Common myeloid progenitor, CD34-positive (primary cell): ENCODE data around the gene ATG2A.

Experiments
- CTCF ChIA-PET: fragments of 350-600 bp; sonication (Branson Sonifier 250); formaldehyde crosslinking; loops from one replicate; lab custom pipeline; 2021; ENCODE audit warnings: antibody characterized with exemption; lab: Charles Lee
- POLR2A ChIA-PET: fragments of 350-600 bp; sonication (Branson Sonifier 250); formaldehyde crosslinking; loops from one replicate; lab custom pipeline; 2021; ENCODE audit warnings: antibody characterized with exemption; lab: Charles Lee
- DNase-seq, 3 donors: peaks; one replicate each; pipeline versions ENCODE4 v3.0.0 to v3.0.0-alpha.2; 2013
- H3K27ac ChIP-seq, 2 experiments: 1 replicate in 1 of 2; 2 replicates in 1 of 2; pipeline ENCODE4 v1.7.0; 2013; ENCODE audit warnings: inconsistent platforms in 2 of 2, low read length in 2 of 2, mild to moderate bottlenecking in 2 of 2, low read depth in 1 of 2, moderate library complexity in 1 of 2; ENCODE audit not compliant: severe bottlenecking in 2 of 2, insufficient read depth in 1 of 2, poor library complexity in 1 of 2
- H3K27me3 ChIP-seq, 5 experiments: replicated peaks in 2 of 5; 1 replicate in 3 of 5; 2 replicates in 2 of 5; pipeline versions ENCODE4 v1.6.1 to v1.7.0; 2013; ENCODE audit warnings: low read length in 4 of 5, mild to moderate bottlenecking in 2 of 5, moderate library complexity in 2 of 5, inconsistent platforms in 1 of 5; ENCODE audit not compliant: insufficient read depth in 5 of 5, control insufficient read depth in 4 of 5
- H3K36me3 ChIP-seq, 4 experiments: 1 replicate in 2 of 4; 2 replicates in 2 of 4; pipeline versions ENCODE4 v1.6.1 to v1.7.0; 2013; ENCODE audit warnings: low read length in 3 of 4, control low read depth in 1 of 4, mild to moderate bottlenecking in 1 of 4; ENCODE audit not compliant: control insufficient read depth in 4 of 4, insufficient read depth in 4 of 4
- H3K4me1 ChIP-seq, 4 experiments: 1 replicate in 3 of 4; 2 replicates in 1 of 4; pipeline versions ENCODE4 v1.6.1 to v1.7.1; 2013; ENCODE audit warnings: low read length in 3 of 4, mild to moderate bottlenecking in 3 of 4, control low read depth in 1 of 4, inconsistent platforms in 1 of 4, moderate library complexity in 1 of 4; ENCODE audit not compliant: control insufficient read depth in 4 of 4, insufficient read depth in 4 of 4; ENCODE audit errors: control extremely low read depth in 1 of 4
- H3K4me3 ChIP-seq, 7 experiments: 1 replicate in 4 of 7; 2 replicates in 3 of 7; pipeline versions ENCODE4 v1.5.1 to v1.7.0; 2013; ENCODE audit warnings: mild to moderate bottlenecking in 7 of 7, low read length in 6 of 7, moderate library complexity in 6 of 7, inconsistent platforms in 2 of 7, low read depth in 2 of 7, control low read depth in 1 of 7; ENCODE audit not compliant: insufficient read depth in 4 of 7, control insufficient read depth in 1 of 7; ENCODE audit errors: extremely low read depth in 1 of 7
- H3K9me3 ChIP-seq, 5 experiments: 1 replicate in 4 of 5; 2 replicates in 1 of 5; pipeline versions ENCODE4 v1.6.1 to v1.7.1; 2013; ENCODE audit warnings: low read length in 4 of 5, mild to moderate bottlenecking in 2 of 5, inconsistent platforms in 1 of 5, low read depth in 1 of 5, moderate library complexity in 1 of 5; ENCODE audit not compliant: control insufficient read depth in 4 of 5, insufficient read depth in 2 of 5; ENCODE audit errors: control extremely low read depth in 1 of 5
- WGBS: methylation state at CpG from one replicate; pipeline ENCODE4 v1.1.5; 2013; ENCODE audit not compliant: insufficient coverage; 5-methylcytosine and 5-hydroxymethylcytosine counted together

Gene ATG2A

DNA sequence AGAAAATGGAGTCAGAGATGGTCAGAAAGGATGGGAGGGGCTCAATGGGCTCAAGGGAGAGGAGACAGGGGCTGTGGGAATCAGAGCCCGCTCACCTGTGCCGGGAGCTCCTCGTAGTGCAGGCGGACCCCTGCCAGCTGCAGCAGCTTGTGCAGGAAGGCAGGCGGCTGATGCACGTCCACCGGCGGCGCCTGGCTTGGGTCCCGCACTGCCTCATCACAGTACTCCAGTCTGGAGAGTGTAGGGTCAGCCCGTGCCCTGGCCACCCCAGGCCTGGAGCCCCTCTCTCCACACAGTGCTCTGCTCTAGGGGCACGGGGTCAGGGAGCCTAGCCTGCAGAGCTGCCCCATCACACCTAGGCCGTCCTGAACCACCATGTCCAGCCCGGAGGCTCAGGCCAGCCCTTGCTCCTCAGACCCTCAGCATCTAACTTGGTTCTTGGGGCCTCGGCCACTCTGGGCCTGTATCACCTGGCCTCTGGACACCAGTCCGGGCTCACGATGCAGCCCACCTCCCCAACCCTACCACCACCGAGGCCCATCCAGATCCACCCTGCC, 3.8 kb downstream of the ATG2A start:
- Histone ChIP-seq H3K36me3 (peaks cover 11 to 59% (median 41%) of the 10 kb centered on the region in 4 experiments), H3K4me1 (peaks cover 6 to 26% (median 21%) of the 10 kb centered on the region in 4 experiments), H3K27me3 (no peaks in the 10 kb centered on the region), H3K4me3 (no peak overlapping the region), H3K9me3 (no peaks in the 10 kb centered on the region), H3K27ac (no peak overlapping the region)
- POLR2A ChIA-PET: interaction anchor here (1.2 kb wide), 1 partner anchor 168 kb away, joined by 3 read pairs; no protein-coding TSS in a partner anchor
- no peak for DNase-seq
- CTCF ChIA-PET: interaction anchor here (0.6 to 2.0 kb wide), 4 partner anchors 12 to 83 kb away, joined by 3 to 7 read pairs (median 4); partner anchors contain the start of gene BATF2
- WGBS: 96% methylated on average over 15 of the region's 18 CpGs

DNA sequence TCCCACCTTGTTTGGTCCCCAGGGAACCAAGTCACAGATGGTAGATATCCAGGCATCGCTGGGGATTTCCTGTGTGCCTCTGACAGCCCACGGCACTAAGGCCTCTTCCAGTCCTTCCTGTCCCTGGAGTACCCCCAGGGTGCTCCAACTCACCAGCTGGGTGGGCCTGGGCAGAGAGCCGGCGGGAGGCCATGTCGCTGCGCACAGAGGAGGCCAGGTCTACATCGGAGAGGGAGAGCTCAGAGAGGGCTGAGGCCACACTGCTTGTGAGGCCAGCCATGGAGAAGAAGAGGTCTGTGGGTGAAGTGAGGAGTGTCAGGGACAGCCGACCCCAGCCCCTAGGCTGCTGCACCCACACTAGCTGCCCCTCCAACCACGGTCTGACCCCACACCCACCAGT, 5.3 kb downstream of the ATG2A start:
- ChIA-PET CTCF (interaction anchor here (1.1 to 2.0 kb wide), 4 partner anchors 13 to 85 kb away, joined by 3 to 9 read pairs (median 6); partner anchors contain the start of gene BATF2), POLR2A (no interaction called here)
- WGBS: 93% methylated on average over 7 of the region's 9 CpGs
- no peak for DNase-seq
- H3K9me3 ChIP-seq: no peaks in the 10 kb centered on the region
- H3K36me3 ChIP-seq: peaks cover 11 to 72% (median 51%) of the 10 kb centered on the region in 4 experiments
- H3K4me1 ChIP-seq: peaks cover 0 to 15% (median 11%) of the 10 kb centered on the region in 4 experiments
- no peaks in the 10 kb centered on the region for H3K27me3 ChIP-seq
- H3K27ac ChIP-seq: no peak overlapping the region
- H3K4me3 ChIP-seq: no peak overlapping the region

DNA sequence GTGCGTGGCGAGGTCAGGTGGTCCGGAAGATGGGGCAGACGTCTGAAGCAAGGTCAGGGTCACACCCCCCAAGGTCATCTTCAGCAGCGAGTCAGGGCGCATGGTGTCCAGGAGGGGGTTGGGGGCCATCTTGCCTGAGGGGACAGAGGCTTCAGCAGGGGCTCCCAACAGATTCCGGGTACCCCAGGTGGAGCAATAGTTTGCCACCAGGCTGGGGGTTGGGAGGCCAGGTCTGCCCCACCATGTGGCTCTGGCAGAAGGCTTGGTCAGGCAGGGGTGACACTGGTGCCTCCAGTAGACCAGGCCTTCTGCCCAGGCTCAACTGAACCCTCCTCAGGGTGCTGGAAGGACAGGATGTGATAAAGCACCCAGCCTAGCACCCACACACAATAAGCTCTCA, 5.9 kb downstream of the ATG2A start:
- DNase-seq: no peak
- ChIA-PET CTCF (interaction anchor here (1.1 to 2.0 kb wide), 3 partner anchors 13 to 63 kb away, joined by 3 to 9 read pairs (median 7); no protein-coding TSS in a partner anchor), POLR2A (no interaction called here)
- H3K4me3 ChIP-seq: no peak overlapping the region
- H3K9me3 ChIP-seq: no peaks in the 10 kb centered on the region
- H3K27me3 ChIP-seq: no peaks in the 10 kb centered on the region
- H3K36me3 ChIP-seq: peaks cover 11 to 78% (median 54%) of the 10 kb centered on the region in 4 experiments
- H3K4me1 ChIP-seq: peaks cover 0 to 10% (median 7%) of the 10 kb centered on the region in 4 experiments
- WGBS: 99% methylated on average over 6 of the region's 7 CpGs
- no peak overlapping the region for H3K27ac ChIP-seq

DNA sequence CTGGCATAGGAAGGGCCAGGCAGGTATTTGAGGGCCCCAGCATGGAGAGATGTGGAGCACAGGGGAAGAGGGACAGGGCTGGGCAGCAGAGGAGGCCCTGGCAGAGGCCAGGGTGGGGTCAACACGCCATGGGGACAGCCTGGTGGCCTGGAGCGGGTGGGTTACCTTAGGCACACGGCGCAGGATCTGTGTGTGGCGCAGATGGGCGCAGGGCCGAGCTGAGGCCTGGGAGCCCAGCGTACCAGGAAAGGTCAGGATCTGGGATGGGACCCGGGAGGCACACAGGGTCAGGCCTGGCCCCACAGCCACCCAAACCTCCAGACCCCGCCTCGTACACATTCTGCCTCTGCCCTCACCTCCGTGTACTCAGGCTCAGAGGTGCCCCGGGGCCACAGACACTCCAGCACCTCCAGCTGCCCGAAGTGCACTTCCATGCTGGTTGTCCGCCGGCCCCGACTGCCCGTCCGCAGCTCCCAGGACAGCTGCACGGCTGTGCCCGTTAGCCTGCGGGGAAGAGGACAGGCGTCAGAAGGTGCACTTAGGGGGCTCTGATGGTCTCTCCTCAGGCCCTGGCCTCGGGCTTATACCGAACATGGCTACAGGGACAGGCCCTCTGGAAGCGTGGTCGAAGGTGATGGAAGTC, 6.4 kb downstream of the ATG2A start:
- 95% methylated on average over 24 of the region's 27 CpGs for WGBS
- Histone ChIP-seq H3K27ac (no peak overlapping the region), H3K4me1 (peaks cover 0 to 4% (median 1%) of the 10 kb centered on the region in 4 experiments), H3K4me3 (no peak overlapping the region), H3K9me3 (no peaks in the 10 kb centered on the region), H3K27me3 (no peaks in the 10 kb centered on the region), H3K36me3 (peaks cover 11 to 83% (median 57%) of the 10 kb centered on the region in 4 experiments)
- DNase-seq: no peak
- ChIA-PET POLR2A (no interaction called here), CTCF (interaction anchor here (1.1 kb wide), 1 partner anchor 12 kb away, joined by 3 read pairs; no protein-coding TSS in a partner anchor)

DNA sequence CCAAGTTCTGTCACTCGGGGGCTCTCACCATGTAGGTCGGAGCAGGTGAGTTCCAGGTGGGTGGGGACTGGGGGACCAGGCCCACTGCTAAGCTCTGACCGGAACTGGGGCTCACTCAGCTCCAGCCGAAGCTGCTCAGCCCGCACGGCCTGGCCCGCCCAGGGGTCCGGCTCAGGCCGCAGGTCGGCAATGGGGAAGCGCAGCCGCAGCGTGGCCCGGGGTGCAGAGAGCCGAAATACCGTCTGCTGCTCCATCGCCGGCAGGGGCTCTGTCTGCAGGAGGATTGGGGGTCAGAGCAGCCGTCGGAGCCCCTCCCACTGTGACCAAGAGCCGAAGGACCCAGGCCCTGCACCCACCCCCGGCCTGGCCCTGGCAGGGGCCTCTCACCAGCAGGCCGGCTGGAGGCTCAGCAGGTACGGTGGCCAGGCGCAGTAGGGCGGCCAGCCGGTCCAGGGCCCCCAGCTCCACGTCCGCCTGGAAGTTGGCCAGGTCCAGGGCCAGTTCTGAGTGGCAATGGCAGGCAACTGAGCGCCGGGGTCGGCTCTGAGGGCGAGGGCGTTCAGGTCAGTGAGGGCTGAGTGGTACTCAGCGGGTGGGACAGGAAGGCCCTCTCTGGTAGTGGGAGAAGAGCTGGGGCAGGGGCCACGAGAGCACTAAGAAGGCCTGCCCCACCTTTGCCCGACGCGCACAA, 7.2 kb downstream of the ATG2A start:
- no peak for DNase-seq
- ChIA-PET POLR2A (no interaction called here), CTCF (interaction anchor here (1.0 kb wide), 1 partner anchor 10 kb away, joined by 3 read pairs; no protein-coding TSS in a partner anchor)
- no peaks in the 10 kb centered on the region for H3K27me3 ChIP-seq
- H3K4me1 ChIP-seq: no peaks in the 10 kb centered on the region
- H3K36me3 ChIP-seq: peaks cover 11 to 88% (median 62%) of the 10 kb centered on the region in 4 experiments
- H3K9me3 ChIP-seq: no peaks in the 10 kb centered on the region
- no peak overlapping the region for H3K4me3 ChIP-seq
- H3K27ac ChIP-seq: no peak overlapping the region
- WGBS: 96% methylated on average over 38 of the region's 39 CpGs

DNA sequence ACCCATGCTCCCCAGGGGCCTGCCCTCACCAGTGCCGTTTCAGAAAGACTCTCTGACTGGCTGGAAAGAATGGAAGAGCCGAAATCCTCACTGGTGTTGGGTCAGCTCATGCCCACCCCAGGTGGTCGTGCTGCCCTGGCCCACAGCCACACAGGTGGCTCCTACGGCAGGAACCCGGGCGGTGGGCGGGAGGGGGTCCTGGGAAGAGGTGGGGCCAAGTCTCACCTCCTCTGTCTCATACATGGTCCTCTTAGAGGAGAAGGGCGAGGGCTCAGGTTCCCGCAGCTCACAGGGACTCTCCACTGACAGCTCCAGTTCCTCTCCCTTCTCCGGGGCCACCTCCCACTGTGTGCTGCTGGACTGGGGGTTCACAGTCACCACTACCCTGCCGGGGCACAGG, 8.2 kb downstream of the ATG2A start:
- no peak overlapping the region for H3K4me3 ChIP-seq
- ChIA-PET POLR2A (no interaction called here), CTCF (interaction anchor here (0.8 to 1.0 kb wide), 2 partner anchors 9 to 120 kb away, joined by 3 read pairs; no protein-coding TSS in a partner anchor)
- no peak for DNase-seq
- H3K4me1 ChIP-seq: no peaks in the 10 kb centered on the region
- peaks cover 9 to 81% (median 57%) of the 10 kb centered on the region in 4 experiments for H3K36me3 ChIP-seq
- H3K9me3 ChIP-seq: no peaks in the 10 kb centered on the region
- no peak overlapping the region for H3K27ac ChIP-seq
- WGBS: 97% methylated on average over 7 of the region's 11 CpGs
- H3K27me3 ChIP-seq: no peaks in the 10 kb centered on the region
